BE2C (cell line): ENCODE results near the gene TBC1D8.

ENCODE experiments used
- DNase-seq: peaks from one replicate; pipeline ENCODE4 v3.0.0-alpha.2; 2020
- H3K27me3 ChIP-seq: fragments of 250-450 bp; sonication (Bioruptor Pico); 2 replicates; pipeline ENCODE4 v1.5.1; 2020; ENCODE audit warnings: mild to moderate bottlenecking
- H3K36me3 ChIP-seq: fragments of 250-450 bp; sonication (Bioruptor Pico); 2 replicates; pipeline ENCODE4 v1.5.1; 2020; ENCODE audit warnings: mild to moderate bottlenecking
- H3K4me1 ChIP-seq: fragments of 250-450 bp; sonication (Bioruptor Pico); 2 replicates; pipeline ENCODE4 v1.5.1; 2020
- H3K4me3 ChIP-seq: 2 replicates; pipeline ENCODE4 v1.5.1; 2011; ENCODE audit warnings: low read depth, low read length
- H3K9me3 ChIP-seq: fragments of 250-450 bp; sonication (Bioruptor Pico); 2 replicates; pipeline ENCODE4 v1.5.1; 2020
- CTCF ChIP-seq: IDR thresholded peaks from 2 replicates; pipeline ENCODE4 v1.5.1; 2012; ENCODE audit warnings: mild to moderate bottlenecking, low read depth, low read length

Gene TBC1D8

DNA sequence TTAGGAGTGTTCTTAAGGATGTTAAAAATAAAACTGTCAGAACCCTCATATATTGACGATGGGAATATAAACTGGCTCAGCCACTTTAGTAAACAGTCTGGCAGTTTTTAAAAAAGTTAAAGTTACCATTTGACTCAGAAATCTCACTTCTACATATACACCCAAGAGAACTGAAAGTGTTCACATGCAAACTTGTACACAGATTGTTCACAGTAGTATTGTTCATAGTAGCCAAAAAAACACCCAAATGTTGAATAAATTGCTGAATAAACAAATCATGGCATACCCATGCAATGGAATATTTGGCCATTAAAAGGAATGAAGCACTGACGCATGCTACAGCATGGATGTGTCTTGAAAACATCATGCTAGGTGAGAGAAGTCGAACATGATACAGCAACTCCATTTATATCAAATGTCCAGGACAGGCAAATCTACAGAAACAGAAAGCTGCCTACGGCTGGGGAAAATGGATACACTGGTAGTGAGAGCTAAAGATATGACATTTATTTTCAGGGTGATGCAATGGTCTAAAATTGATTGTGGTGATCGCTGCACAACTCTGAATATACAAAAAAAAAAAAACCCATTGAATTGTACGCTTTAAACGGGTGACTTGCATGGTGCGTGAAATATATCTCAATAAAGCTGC, 139.0 kb downstream of the TBC1D8 start:
- no peak for TF ChIP-seq CTCF
- Histone ChIP-seq H3K4me1 (no peaks in the 10 kb centered on the region), H3K9me3 (no peaks in the 10 kb centered on the region), H3K4me3 (no peak overlapping the region), H3K36me3 (peaks cover 28% of the 10 kb centered on the region), H3K27me3 (no peaks in the 10 kb centered on the region)
- no peak for DNase-seq

GRCh38 chr2:101011152-101011551, 140.0 kb downstream of the TBC1D8 start:
- Histone ChIP-seq H3K4me1 (no peaks in the 10 kb centered on the region), H3K4me3 (no peak overlapping the region), H3K9me3 (no peaks in the 10 kb centered on the region), H3K36me3 (peaks cover 38% of the 10 kb centered on the region), H3K27me3 (no peaks in the 10 kb centered on the region)
- DNase-seq = no peak
- TF ChIP-seq CTCF = no peak

- TF ChIP-seq CTCF = no peak
- H3K27me3 ChIP-seq = no peaks in the 10 kb centered on the region
- peaks cover 57% of the 10 kb centered on the region for H3K36me3 ChIP-seq
- H3K9me3 ChIP-seq = no peaks in the 10 kb centered on the region
- no peak overlapping the region for H3K4me3 ChIP-seq
- no peaks in the 10 kb centered on the region for H3K4me1 ChIP-seq
- no peak for DNase-seq
Measured at GRCh38 chr2:101007415-101008345, 143.5 kb downstream of the TBC1D8 start.

DNA sequence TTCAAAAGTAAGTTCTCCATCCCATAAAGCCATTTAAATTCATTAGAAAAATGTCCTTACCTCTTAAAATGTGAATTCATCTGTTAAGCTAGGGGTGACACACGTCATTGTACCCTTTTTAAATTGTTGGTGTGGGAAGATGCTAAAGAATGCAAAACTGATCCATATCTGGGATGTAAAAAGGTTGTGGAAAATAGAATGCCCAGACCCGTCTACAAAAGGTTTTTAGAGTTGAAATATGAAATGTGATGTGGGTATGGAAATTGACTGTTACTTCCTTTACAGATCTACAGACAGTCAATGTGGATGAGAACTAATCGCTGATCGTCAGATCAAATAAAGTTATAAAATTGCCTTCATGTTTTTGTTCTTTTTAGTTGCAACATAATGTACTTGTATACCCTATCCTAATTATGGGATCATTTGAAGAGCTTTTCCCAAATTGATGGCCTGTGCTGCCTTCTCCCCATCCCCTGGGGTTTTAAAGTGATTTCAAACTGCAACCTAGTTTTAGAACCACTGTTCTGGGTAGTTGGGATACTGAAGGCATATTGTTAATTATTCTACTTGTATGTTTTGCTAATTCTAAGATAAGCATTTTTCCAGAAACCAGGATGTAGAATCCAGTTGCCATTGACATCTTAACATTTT, 145.0 kb downstream of the TBC1D8 start:
- H3K9me3 ChIP-seq = no peaks in the 10 kb centered on the region
- H3K4me1 ChIP-seq = no peaks in the 10 kb centered on the region; the same call in 1 of the 2 replicates
- no peak for TF ChIP-seq CTCF
- H3K4me3 ChIP-seq = no peak overlapping the region
- no peak for DNase-seq
- no peaks in the 10 kb centered on the region for H3K27me3 ChIP-seq
- H3K36me3 ChIP-seq = peaks cover 56% of the 10 kb centered on the region

GRCh38 chr2:101004620-101005325, 146.4 kb downstream of the TBC1D8 start:
- H3K4me1 ChIP-seq = no peaks in the 10 kb centered on the region; the same call in 1 of the 2 replicates
- H3K36me3 ChIP-seq = peaks cover 56% of the 10 kb centered on the region
- H3K27me3 ChIP-seq = no peaks in the 10 kb centered on the region
- H3K4me3 ChIP-seq = peak overlapping the region; percentile 93
- no peaks in the 10 kb centered on the region for H3K9me3 ChIP-seq
- no peak for DNase-seq
- no peak for TF ChIP-seq CTCF
